ENCODE measurements around the gene WBP1.

- TF ChIP-seq, protein P1, sequence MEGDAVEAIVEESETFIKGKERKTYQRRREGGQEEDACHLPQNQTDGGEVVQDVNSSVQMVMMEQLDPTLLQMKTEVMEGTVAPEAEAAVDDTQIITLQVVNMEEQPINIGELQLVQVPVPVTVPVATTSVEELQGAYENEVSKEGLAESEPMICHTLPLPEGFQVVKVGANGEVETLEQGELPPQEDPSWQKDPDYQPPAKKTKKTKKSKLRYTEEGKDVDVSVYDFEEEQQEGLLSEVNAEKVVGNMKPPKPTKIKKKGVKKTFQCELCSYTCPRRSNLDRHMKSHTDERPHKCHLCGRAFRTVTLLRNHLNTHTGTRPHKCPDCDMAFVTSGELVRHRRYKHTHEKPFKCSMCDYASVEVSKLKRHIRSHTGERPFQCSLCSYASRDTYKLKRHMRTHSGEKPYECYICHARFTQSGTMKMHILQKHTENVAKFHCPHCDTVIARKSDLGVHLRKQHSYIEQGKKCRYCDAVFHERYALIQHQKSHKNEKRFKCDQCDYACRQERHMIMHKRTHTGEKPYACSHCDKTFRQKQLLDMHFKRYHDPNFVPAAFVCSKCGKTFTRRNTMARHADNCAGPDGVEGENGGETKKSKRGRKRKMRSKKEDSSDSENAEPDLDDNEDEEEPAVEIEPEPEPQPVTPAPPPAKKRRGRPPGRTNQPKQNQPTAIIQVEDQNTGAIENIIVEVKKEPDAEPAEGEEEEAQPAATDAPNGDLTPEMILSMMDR (conservative IDR thresholded peaks at IDR 0.05 in 1 of 2, IDR thresholded peaks at IDR 0.05 in 1 of 2; ENCODE audit: extremely low read depth in 1 of 2, insufficient read depth in 1 of 2, low read depth in 1 of 2, low read length in 2 of 2), result no peak
- no peak for TF ChIP-seq EZH2 (IDR thresholded peaks at IDR 0.05; ENCODE audit: borderline replicate concordance, low read length)
Measured at GRCh38 chr2:74457549-74458131, 598 bp upstream of the WBP1 start.
